AG04450 (cell line): ENCODE results near the gene OGFOD3. TPM values are rescaled to one million over a fixed set of nuclear protein-coding genes. Genes with fewer than 3 reads are reported as not detected.

Source experiments
- CTCF ChIA-PET: fragments of 300-600, 350-600 bp; formaldehyde crosslinking; extraction: SDS; loops from one replicate; lab custom pipeline; 2022; ENCODE audit warnings: antibody characterized with exemption, inconsistent platforms; lab: Charles Lee
- POLR2A ChIA-PET: fragments of 350-600 bp; formaldehyde crosslinking; extraction: SDS; loops from one replicate; lab custom pipeline; 2021; ENCODE audit warnings: antibody characterized with exemption, inconsistent platforms; lab: Yijun Ruan, JAX
- DNase-seq: peaks from one replicate; pipeline ENCODE4 v3.0.0-alpha.2; 2011; ENCODE audit warnings: low read depth, low spot score
- H3K27ac ChIP-seq: one replicate; pipeline ENCODE4 v1.5.1; 2012; ENCODE audit warnings: low read depth, low read length, control low read depth
- H3K27me3 ChIP-seq: one replicate; pipeline ENCODE4 v1.6.0; 2012; ENCODE audit warnings: low read length; ENCODE audit not compliant: control insufficient read depth, insufficient read depth
- H3K4me3 ChIP-seq: 2 replicates; pipeline ENCODE4 v1.5.1; 2011; ENCODE audit warnings: mild to moderate bottlenecking, low read depth, low read length, control low read depth
- H3K9me3 ChIP-seq: 2 replicates; pipeline ENCODE4 v1.5.1; 2012; ENCODE audit warnings: low read length; ENCODE audit not compliant: control insufficient read depth, insufficient read depth
- CTCF ChIP-seq: IDR thresholded peaks from 2 replicates; pipeline ENCODE4 v1.5.1; 2011; ENCODE audit warnings: low read depth, low read length, control low read depth, inconsistent platforms
- polyA plus RNA-seq: library from polyadenylated mRNA; depleted of rRNA; stranded (reverse); fragments of >200 nt; gene quantifications from 2 replicates; pipeline ENCODE4 v1.2.3, GENCODE V29; 2011

OGFOD3 gene
- polyA plus RNA-seq, 1 experiment: 22.8 TPM

GRCh38 chr17:82410014-82410716 lies 8.2 kb downstream of the OGFOD3 start:
- no peak overlapping the region for H3K27ac ChIP-seq
- no peak for TF ChIP-seq CTCF
- DNase-seq: no peak
- H3K9me3 ChIP-seq: no peaks in the 10 kb centered on the region; the same call in 1 of the 2 replicates
- no peaks in the 10 kb centered on the region for H3K27me3 ChIP-seq
- ChIA-PET POLR2A (no interaction called here), CTCF (interaction anchor here (1.0 kb wide), 1 partner anchor 15 kb away, joined by 3 read pairs; no protein-coding TSS in a partner anchor)
- H3K4me3 ChIP-seq: no peak overlapping the region

- TF ChIP-seq CTCF: no peak
- Histone ChIP-seq H3K27ac (no peak overlapping the region), H3K9me3 (no peaks in the 10 kb centered on the region; the same call in 1 of the 2 replicates), H3K4me3 (no peak overlapping the region), H3K27me3 (no peaks in the 10 kb centered on the region)
- ChIA-PET POLR2A (no interaction called here), CTCF (no interaction called here)
- DNase-seq: no peak
These were observed 9.5 kb downstream of the OGFOD3 start for GRCh38 chr17:82408938-82409318.

GRCh38 chr17:82408288-82408937 lies 10.0 kb downstream of the OGFOD3 start:
- H3K27ac ChIP-seq: no peak overlapping the region
- no peak overlapping the region for H3K4me3 ChIP-seq
- H3K27me3 ChIP-seq: no peaks in the 10 kb centered on the region
- ChIA-PET POLR2A (no interaction called here), CTCF (no interaction called here)
- no peaks in the 10 kb centered on the region; the same call in 1 of the 2 replicates for H3K9me3 ChIP-seq
- no peak for TF ChIP-seq CTCF
- DNase-seq: no peak

GRCh38 chr17:82407255-82407654 lies 11.1 kb downstream of the OGFOD3 start:
- Histone ChIP-seq H3K27me3 (no peaks in the 10 kb centered on the region), H3K9me3 (no peaks in the 10 kb centered on the region; the same call in 1 of the 2 replicates), H3K4me3 (no peak overlapping the region), H3K27ac (no peak overlapping the region)
- ChIA-PET POLR2A (interaction anchor here (0.7 kb wide), 1 partner anchor 11 kb away, joined by 3 read pairs; the partner anchor contains the start of gene HEXD), CTCF (no interaction called here)
- no peak for TF ChIP-seq CTCF
- no peak for DNase-seq

GRCh38 chr17:82406131-82406671 lies 12.2 kb downstream of the OGFOD3 start:
- Histone ChIP-seq H3K9me3 (no peaks in the 10 kb centered on the region; the same call in 1 of the 2 replicates), H3K4me3 (no peak overlapping the region), H3K27me3 (no peaks in the 10 kb centered on the region), H3K27ac (no peak overlapping the region)
- no peak for DNase-seq
- POLR2A ChIA-PET: no interaction called here
- CTCF ChIA-PET: no interaction called here
- TF ChIP-seq CTCF: no peak
